SKM-1 treated with dmso at 0.1 percent for 144 hours (cell line): ENCODE data around the gene ERMN.
A peak's percentile ranks its signal among the peaks of the same experiment; 100 is the strongest.

Experiments used
- DNase-seq: peaks from one replicate; lab custom pipeline; 2025; ENCODE audit not compliant: unreplicated experiment; lab: John Stamatoyannopoulos, UW

The ERMN gene

DNA sequence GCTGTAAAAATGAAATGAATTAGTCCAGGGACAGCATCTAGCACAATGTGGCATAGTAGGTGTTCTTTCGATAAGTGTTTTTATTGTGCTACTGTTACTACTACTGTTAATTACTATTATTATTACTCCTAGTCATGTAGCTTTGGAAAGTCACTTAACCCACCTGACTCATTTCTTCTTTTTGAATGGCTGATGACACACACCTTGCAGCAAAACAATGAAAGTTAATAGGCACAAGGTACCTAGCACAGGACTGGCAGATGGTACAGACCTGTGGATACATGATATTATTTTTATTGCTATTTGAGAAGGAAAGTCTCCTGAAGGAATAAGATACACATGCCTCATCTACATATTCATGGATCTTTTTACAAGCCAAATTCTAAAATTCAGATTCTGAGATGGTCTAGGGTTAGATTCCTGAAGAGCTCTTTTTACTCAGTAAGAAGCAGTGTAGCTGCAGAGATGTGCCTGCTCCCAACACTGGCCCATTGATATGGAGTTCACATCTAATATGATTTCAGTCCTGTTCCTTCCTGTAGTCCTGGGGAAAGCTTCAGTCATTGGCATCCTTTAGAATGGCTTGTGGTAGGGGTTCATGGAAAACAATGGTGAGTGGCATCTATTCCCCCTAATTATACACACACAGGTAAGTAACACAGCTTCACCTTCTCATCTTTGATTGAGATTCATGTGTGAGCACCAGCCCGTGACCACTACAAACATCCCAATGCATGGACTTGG is 7.9 kb upstream of the ERMN start:
- no peak for DNase-seq

DNA sequence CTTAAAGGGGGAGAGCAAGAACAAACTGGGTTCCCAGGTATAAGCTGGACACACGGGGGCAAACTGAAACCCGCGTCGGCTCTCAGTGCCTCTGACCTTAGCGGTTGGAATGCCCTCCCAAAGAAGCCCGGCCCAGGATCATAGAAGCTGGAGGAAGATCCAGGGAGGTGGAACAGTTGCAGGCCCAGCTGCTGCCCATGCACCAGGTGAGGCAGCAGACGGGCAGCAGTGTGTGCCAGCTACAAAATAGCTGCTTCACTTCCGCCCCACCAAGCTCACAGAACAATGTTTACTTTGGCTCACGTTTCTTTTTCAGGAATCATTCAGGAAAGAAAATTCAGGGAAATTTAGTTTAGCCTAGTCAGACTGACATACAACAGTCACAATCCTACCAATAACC is 3.9 kb upstream of the ERMN start:
- DNase-seq: no peak

DNA sequence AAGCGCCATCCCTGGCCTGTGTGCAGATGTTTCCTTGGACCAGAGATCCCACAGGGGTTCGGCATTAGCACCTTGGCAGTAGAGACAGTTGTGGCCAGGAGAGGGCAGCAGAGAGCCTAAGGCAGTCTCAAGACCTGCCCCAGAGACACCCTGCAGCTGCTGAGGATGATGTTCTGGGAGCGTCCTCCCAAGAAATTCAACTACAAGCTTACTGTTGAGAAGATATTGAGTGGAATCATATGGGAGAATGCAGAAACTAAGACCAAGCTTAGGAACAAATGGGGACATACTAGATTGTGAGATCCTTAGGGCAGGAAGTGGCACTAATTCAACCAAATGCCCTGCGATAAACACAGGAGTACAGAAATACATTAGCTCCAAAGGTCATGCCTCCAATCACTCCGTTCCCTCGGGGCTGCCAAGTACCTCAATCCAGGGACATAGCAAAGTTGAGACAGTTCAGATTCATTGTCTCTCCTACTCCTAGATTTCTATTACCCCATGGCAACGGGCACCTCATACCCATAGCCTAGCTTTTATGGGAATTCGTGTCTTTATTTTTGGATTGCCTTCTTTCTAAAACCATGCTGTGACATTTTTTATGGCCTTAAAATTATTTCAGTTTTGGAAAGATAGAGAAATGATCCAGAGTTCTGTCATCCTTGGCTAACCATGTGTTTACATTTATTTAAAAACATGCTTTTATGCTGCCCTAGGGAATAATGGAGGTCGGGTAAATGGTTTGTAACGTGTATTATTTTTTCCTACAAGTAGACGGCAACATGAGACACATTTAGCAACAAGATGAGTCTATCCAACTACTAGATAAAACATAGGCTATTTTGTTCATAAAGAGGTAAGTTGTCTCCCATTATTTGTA is 2.2 kb upstream of the ERMN start:
- peak; percentile 45 for DNase-seq

DNA sequence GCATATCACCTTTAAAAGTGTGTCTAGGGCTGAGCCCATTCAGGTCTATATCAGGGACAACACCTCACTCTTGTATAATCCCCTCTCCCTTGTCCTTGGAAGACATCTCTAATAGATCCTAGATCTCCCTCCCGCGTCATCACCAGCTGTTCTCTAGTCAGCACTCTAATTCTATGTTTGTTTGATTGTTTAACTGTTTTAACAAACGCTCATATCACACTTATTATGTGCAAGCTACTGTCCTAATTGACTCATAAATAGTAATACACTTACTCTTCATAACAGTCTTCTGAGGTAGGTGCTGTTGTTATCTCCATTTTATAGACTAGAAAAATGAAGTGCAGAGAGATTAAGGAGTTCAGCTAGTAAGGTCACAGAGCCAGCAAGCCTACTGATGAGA is 1.6 kb upstream of the ERMN start:
- DNase-seq: no peak

DNA sequence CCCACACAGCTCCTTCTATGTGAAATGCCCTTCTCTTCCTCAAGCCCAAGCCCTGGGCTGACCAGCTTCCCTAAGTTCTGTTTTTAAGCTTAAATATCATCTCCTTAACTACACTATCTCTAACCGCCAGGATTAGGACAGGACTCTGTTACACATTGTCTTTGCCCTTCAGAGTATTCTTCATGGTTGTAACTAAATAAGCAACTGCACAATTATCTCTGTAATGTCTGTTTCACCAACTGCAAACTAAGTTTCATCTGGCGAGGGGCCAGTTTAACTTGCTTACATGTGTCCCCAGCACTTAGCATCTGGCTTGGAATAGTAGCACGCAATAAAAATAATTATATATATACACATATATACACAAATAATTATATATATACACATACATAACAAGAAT is 1.1 kb upstream of the ERMN start:
- no peak for DNase-seq

DNA sequence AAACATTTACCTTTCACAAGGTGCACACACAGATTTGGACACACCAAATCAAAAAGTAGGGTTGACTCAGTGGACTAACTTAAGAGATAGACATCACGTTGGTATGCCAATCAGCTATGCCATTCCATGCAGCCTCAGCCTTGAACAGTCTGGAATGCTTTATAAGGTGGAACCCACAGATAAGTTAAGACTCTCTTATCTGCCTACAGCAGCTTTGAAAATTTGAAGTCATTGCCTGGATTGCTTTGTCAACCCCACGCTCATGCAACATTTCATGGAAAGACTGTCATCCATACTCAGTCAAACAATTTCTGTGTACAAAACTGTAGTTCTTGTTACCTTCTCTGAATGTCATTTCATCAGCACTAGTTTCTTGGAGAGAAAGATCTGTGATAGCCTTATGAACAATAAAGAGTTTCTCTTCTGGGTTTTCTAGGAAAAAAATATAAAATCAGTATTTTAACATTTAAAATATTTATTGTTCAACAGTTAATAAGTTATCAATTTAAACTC is 1.2 kb downstream of the ERMN start:
- DNase-seq: no peak

DNA sequence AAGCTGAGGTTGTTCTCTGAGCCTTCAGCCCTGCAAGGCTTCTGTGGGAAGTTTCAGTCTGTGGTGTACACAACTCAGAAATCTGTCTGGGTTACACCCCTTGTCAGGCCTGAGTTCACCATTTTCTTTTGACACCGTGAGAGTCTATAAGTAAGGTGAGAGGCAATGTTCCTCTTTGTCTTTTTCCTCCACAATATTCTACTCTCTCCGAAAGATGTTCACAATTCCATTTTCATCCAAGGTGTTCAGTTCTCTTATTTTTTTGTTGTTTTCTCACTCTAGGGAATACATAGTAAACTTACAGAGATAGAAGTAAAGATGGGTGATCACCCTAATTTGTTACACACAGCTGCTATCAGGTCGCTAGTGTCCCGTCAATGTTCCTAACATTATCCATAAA is 3.2 kb downstream of the ERMN start:
- no peak for DNase-seq

DNA sequence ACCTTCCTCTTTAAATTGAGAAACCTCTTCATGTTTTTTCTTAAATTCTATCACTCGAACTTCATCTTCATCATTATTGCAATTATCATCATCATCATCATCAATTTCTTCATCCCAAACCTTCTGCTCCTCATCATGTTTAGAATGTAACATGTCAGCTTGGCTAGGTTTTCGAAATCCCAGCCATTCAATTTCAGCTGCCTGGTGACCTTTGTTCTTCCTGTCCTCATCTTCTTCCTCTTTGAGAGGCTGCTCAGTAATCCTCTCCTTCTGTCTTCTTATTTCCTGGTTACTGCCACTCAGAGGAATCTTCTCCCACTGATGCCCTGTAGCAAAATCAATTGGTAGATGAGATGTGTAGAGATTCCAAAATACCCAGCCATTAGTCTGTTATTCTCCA is 4.2 kb downstream of the ERMN start:
- DNase-seq: peak; percentile 82

DNA sequence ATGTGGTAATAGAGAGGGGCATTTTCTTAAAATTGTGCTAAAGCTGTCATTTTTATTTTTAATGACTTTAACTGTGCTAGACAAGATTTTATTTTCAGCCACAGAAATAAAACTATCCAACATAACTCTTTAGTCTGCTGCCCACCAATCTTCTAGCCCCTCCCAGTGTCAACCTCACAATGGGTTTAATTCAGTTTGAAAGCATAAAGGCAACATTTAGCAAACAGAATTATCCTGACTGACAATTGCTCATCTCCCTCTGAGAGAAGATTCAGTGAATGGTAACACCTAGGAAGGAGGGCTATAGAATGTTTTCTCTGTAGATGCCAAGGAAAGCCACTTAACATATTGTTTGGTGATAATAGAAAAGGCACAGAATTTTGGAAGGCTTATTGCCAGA is 5.2 kb downstream of the ERMN start:
- DNase-seq: no peak

DNA sequence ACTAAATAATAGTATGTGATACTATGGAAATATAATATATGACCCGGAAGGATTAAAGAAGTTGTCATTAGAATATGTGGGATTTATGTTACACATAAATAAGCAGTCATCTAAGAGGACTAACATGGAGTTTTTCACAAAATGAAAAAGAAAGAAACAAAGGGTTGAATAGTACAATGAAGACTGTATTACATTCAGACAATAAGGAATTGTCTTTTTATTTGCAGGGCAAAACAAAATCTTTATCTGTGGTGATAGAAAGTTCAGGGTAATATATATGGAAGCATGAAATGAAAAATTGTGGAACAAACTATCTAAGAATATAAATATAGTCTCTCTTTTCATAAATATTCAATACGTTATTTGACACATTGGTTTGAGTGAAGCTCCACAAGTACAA is 5.8 kb downstream of the ERMN start:
- DNase-seq: no peak

DNA sequence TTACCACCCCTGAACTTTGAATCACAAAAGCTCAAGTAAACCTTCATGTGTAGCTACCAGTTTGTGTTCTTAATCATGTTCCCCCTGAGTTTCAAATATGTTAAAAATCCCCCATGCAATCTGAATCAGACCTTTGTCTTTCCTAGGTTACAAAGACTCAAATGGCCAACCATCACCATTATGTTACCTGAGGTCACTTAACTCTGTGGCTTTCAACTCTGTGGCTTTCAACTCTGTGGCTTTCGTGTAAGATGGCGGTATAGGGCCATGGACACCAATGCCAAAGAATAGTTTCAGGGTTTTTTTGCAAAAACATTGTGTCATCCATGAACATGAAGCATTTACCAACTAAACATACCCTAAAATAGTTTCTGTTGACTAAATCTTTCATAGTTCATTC is 6.7 kb downstream of the ERMN start:
- DNase-seq: no peak

DNA sequence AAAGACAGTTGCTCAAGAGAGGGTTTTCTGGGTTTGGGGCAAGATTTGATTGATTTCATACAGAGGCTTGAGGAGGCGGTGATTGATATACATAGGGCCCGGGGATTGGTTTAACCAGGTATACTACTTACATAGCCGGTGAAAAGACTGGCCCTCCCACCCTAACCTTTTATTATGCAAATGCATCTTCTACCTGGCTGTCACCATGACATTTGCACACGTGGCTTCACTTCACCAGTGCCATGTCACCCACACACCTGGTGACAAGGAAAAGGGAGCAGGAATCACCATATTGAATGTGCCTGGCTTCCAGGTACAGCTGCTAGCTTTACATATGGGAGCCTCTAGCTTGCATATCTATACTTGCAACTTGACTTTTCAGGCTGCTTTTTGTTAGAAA is 9.7 kb downstream of the ERMN start:
- no peak for DNase-seq

DNA sequence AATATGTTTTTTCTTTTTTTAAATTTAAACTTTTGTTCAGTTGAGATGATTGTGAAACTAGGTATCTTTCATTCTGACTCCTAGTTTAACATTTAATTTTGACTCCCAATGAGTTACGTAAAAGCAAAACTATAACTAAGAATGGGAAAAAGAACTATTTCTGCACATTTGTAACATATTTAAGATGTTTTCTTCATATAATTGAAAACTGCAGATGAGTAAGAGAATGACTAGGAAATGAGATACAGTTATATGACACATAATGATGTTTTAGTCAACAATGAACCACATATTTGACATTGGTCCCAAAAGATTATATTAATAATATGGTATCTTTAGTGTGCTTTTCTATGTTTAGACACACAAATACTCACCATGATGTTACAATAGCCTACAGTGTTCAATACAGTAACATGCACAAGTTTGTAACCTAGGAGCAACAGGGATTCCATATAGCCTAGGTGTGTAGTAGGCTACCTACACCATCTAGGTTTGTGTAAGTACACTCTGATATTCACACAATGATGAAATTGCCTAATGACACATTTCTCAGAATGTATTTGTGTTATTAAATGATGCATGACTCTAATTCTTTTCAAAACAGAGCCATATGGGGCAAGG is 12.6 kb downstream of the ERMN start:
- no peak for DNase-seq

DNA sequence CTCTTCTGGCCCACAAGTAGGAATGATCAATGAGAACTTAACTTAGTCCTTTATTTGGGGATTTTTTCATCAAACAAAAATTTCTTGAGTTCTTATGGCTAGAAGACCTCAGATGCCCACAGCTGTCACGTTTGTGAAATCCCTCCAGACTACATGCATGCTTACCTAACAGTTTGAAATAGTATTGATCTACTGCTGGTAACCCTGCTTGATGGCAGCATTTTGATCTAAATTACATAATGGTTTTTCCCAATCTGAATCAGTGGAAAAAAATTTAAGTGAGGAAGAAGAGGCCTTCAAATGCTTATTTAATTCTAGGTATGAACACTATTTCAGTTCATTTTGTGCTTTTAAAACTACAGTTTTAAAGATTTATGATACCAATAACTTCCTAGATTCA is 13.9 kb downstream of the ERMN start:
- no peak for DNase-seq

DNA sequence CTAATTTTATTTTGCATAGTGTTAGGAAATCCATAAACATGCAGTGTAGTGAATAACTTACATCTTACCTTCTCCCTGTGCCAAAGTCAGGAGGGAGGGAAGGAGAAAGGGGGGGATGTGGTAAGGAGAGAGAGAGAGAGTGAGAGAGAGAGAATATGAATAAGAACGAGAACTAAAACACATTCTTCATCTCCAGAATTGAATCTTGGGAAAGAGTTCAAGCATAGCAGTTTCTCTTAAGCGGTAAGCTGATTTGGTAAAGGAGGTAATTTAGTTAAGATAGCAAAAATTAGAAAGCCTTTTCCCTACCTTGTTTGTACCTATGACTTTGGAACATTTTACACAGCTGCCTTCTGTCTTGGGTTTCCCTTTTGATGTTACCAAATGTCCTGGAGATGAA is 15.7 kb downstream of the ERMN start:
- DNase-seq: no peak

DNA sequence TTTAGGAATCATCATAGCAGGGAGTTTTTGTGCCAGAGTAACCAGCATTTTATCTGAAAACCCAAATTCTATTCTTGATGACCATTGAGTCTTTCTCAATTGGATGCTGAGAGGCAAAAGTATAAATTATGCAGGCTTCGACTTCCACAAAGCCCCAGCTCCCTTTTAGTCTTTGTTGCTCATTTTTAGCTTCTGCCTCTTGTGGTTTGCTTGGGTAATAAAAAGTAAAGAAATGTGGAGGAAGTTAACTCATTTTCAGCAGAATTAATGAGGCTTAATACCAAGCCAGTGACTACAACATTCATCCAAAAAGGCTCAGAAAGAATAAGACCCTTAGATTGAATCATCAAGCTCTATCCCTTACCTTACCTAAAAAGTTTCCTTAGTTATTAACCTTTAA is 18.6 kb downstream of the ERMN start:
- peak; percentile 61 for DNase-seq

DNA sequence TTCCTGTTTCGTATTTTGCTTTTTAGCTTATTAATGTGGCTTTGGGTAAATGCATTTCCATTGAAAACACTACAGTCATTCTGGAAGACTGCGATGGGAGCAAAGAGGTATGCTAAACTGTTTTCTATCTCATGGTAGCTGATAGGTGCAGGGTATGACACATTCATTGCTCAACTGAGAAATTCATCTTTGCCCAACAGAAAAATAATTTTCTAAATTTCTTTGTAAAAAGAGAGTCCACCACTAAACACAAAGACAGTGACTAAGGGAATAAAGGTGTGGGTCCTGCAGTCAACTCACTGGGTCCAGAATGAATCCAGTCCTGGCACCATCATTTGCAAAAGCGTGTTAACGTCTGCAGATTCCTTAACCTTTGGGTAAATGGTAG is 19.9 kb downstream of the ERMN start:
- DNase-seq: no peak

DNA sequence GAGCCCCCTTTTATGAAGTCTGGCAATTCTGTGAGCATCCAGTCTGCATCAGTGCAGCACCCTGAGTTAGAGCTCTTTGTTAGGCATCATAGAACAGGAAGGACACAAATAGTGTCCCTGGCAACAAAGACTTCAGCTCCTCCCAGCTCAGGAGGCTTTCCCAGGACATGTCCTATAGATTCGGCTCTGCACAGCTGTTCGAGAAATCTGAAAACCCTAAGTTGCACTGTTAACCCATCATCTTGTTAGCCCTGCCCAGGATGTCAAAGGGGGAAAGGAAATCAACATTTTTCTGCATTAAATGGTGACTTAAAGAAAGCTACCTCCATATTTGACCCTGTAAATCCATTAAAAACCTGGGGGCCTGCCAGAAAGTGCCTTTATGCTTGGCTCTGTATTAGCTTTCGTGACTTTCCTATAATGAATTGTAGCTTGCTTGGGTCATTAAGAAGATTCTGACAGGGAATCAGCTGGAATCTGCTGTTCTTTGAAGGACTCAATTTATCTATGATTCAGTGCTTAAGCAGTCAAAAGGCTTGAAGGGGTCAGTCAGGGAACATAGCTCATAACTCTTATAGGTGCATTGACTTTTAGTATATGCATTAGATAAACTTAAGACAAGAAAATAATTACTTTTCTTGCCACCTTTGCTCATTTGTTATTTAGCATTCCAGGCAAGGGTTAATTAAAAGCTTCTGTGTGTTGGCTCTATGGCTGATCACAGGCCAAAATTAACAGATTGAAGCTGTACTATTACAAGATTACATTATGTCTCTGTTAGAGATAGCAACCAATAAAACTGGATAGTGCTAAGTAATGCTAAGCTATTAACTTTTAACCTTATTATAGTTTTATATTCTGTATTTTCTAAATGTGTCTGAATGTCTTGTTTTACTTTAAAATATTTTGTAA is 20.6 kb downstream of the ERMN start:
- no peak for DNase-seq

DNA sequence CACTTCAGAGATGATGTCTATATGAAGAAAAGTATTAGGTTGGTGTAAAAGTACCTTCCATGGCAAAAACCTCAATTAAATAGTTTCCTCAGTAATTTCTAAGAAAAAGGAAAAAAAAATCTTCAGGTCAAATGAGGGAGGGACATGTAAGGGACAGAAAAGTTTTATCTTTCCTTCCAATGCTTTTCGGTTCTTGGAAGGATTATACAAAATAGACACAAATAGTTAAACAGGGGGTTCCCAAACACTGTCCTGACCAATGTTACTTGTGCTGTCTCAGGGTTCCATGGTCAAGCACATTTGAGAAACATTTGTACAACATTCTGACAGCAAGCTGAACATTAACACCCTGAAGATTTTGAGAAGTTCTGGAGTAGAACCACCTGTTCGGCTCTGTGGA is 22.0 kb downstream of the ERMN start:
- no peak for DNase-seq

DNA sequence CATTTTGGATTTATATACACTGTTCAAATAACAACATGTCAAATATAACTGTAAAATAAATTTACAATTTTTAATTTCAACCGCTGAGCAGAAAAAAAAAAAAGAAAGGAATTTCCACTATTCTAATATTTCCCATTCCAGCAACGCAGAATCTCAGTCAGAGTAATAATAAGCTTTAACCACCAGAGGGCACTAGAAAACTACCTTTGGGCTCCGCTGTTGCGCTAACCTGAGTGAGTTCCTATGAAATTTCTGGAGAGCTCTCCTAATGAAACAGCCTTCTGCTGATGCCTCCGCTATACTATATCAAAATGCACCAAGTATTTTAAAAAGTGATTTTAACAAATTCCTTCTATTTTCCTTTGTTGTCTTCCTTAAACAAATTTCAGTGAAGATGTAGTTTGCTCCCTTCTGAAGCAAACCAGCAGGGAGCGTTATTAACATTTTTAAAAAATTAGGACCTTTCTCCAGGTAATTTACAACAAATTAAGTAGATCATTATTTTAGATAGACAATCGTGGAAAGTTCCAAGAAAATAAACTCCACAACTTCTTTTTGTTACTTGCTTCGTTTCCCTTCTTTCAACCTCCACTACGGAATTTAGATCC is 23.0 kb downstream of the ERMN start:
- peak; percentile 46 for DNase-seq
